GM23338 (cell line): ENCODE results near the gene IER5L. TPM values are rescaled to one million over a fixed set of nuclear protein-coding genes. Genes with fewer than 3 reads are reported as not detected.

ENCODE experiments used
- ATAC-seq: fragments of 200-7000 bp; cut with Tn5 transposase; 3 replicates; pipeline ENCODE4 v1.9.1; 2020
- DNase-seq: peaks from one replicate; pipeline ENCODE4 v3.0.0-alpha.2; 2015; ENCODE audit warnings: low spot score
- H2AFZ ChIP-seq: fragments of 200-600 bp; sonication (generic); 2 replicates; pipeline ENCODE4 v1.8.0; 2016; ENCODE audit warnings: antibody characterized with exemption, mild to moderate bottlenecking, moderate library complexity
- H3F3A ChIP-seq: fragments of 200-600 bp; sonication (generic); replicated peaks from 2 replicates; pipeline ENCODE4 v1.8.0; 2017; ENCODE audit warnings: antibody characterized with exemption, mixed run types, low read depth
- H3K27ac ChIP-seq: fragments of 200-600 bp; sonication (generic); 2 replicates; pipeline ENCODE4 v1.6.1; 2016; ENCODE audit warnings: low read depth
- H3K27me3 ChIP-seq: fragments of 200-600 bp; sonication (generic); 2 replicates; pipeline ENCODE4 v1.8.0; 2016; ENCODE audit warnings: mild to moderate bottlenecking, mixed run types, moderate library complexity; ENCODE audit not compliant: insufficient read depth
- H3K36me3 ChIP-seq: fragments of 200-600 bp; sonication (generic); 2 replicates; pipeline ENCODE4 v1.8.0; 2016; ENCODE audit warnings: mild to moderate bottlenecking; ENCODE audit not compliant: insufficient read depth
- H3K4me1 ChIP-seq: fragments of 200-600 bp; sonication (generic); 2 replicates; pipeline ENCODE4 v1.8.0; 2016; ENCODE audit warnings: mild to moderate bottlenecking, moderate library complexity; ENCODE audit not compliant: insufficient read depth
- H3K4me2 ChIP-seq: fragments of 200-600 bp; sonication (generic); 2 replicates; pipeline ENCODE4 v1.7.1; 2017; ENCODE audit warnings: mixed run types
- H3K4me3 ChIP-seq: fragments of 200-600 bp; sonication (generic); 2 replicates; pipeline ENCODE4 v1.6.1; 2016; ENCODE audit warnings: mixed run types
- H3K79me2 ChIP-seq: fragments of 200-600 bp; sonication (generic); replicated peaks from 2 replicates; pipeline ENCODE4 v1.8.0; 2017; ENCODE audit warnings: mild to moderate bottlenecking; ENCODE audit not compliant: insufficient read depth
- H3K9me2 ChIP-seq: fragments of 200-600 bp; sonication (generic); 2 replicates; pipeline ENCODE4 v1.8.0; 2017; ENCODE audit not compliant: insufficient read depth
- H4K20me1 ChIP-seq: fragments of 200-600 bp; sonication (generic); replicated peaks from 2 replicates; pipeline ENCODE4 v1.8.0; 2017; ENCODE audit warnings: mild to moderate bottlenecking; ENCODE audit not compliant: insufficient read depth
- H3K27ac Mint-ChIP-seq: 2 replicates; pipeline ENCODE4 v1.8.0; 2020; ENCODE audit warnings: inconsistent platforms, mild to moderate bottlenecking, moderate library complexity, mixed read lengths
- H3K27me3 Mint-ChIP-seq: 3 replicates; pipeline ENCODE4 v1.8.0; 2022; ENCODE audit warnings: low read depth, mild to moderate bottlenecking, moderate library complexity, mixed read lengths, inconsistent platforms; ENCODE audit not compliant: insufficient read depth, poor library complexity
- H3K36me3 Mint-ChIP-seq: 3 replicates; pipeline ENCODE4 v1.8.0; 2021; ENCODE audit warnings: low read depth, mild to moderate bottlenecking, inconsistent platforms, moderate library complexity, mixed read lengths
- H3K4me1 Mint-ChIP-seq: 3 replicates; pipeline ENCODE4 v1.8.0; 2020; ENCODE audit warnings: mild to moderate bottlenecking, inconsistent platforms, mixed read lengths
- H3K4me3 Mint-ChIP-seq: 3 replicates; pipeline ENCODE4 v1.8.0; 2021; ENCODE audit warnings: moderate library complexity, mild to moderate bottlenecking, inconsistent platforms, mixed read lengths
- H3K9me3 Mint-ChIP-seq: 3 replicates; pipeline ENCODE4 v1.8.0; 2020; ENCODE audit warnings: moderate library complexity, mild to moderate bottlenecking, inconsistent platforms, mixed read lengths
- CTCF ChIP-seq, 2 experiments: fragments of 200-600 bp in 1 of 2; sonication (generic) in 1 of 2; conservative IDR thresholded peaks; 2 replicates each; pipeline versions ENCODE4 v1.5.1 to v1.6.1; 2016 to 2017; ENCODE audit warnings: antibody characterized with exemption in 2 of 2, low read depth in 2 of 2, mild to moderate bottlenecking in 2 of 2, moderate library complexity in 1 of 2
- ETS1 ChIP-seq: IDR thresholded peaks from 2 replicates; pipeline ENCODE4 v1.6.1; 2016; ENCODE audit warnings: antibody characterized with exemption
- EZH2phosphoT487 ChIP-seq: fragments of 200-600 bp; sonication (generic); IDR thresholded peaks from one replicate; pipeline ENCODE4 v1.8.1; 2018; ENCODE audit warnings: antibody characterized with exemption; ENCODE audit not compliant: unreplicated experiment
- POLR2AphosphoS5 ChIP-seq: IDR thresholded peaks from 2 replicates; pipeline ENCODE4 v1.6.1; 2016; ENCODE audit warnings: antibody characterized with exemption, low read depth
- REST ChIP-seq: IDR thresholded peaks from one replicate; pipeline ENCODE4 v1.6.1; 2018; ENCODE audit warnings: antibody characterized with exemption; ENCODE audit not compliant: unreplicated experiment
- ZNF331 ChIP-seq: fragments of 250-450 bp; sonication (Bioruptor Pico); IDR thresholded peaks from 2 replicates; pipeline ENCODE4 v1.5.0; 2020; ENCODE audit warnings: low read depth, mild to moderate bottlenecking, moderate library complexity
- ZNF462 ChIP-seq: fragments of 250-450 bp; sonication (Bioruptor Pico); IDR thresholded peaks from 2 replicates; pipeline ENCODE4 v1.5.0; 2020; ENCODE audit warnings: mild to moderate bottlenecking, moderate library complexity
- polyA plus RNA-seq: library from polyadenylated mRNA; unstranded; fragments of >200 nt; fragmentation: Nextera tagmentation; extraction: Ambion mirVana; gene quantifications from 2 replicates; pipeline ENCODE4 v1.2.1, GENCODE V29; 2016
- total RNA-seq: library from RNA; depleted of rRNA; stranded (reverse); fragments of >200 nt; shearing (Covaris generic); gene quantifications from 2 replicates; pipeline ENCODE4 v1.2.3, GENCODE V29; 2014

Gene IER5L
- total and polyA plus RNA-seq, 2 experiments from 2014 or later = 0.19 to 0.90 TPM

GRCh38 chr9:129137292-129138143 is 40.5 kb downstream of the IER5L start (continued):
- TF ChIP-seq ZNF462 (CRISPR knock-in tag) (no peak), CTCF (conservative IDR thresholded peaks at IDR 0.05; ENCODE audit: low read depth in 2 of 2) (no peak), ETS1 (no peak)

- Histone ChIP-seq H3K4me2 (no peak overlapping the region), H4K20me1 (no peaks in the 10 kb centered on the region), H3K4me3 (no peak overlapping the region), H3K27me3 (no peaks in the 10 kb centered on the region), H2AFZ (no peak overlapping the region), H3K4me1 (peaks cover 17% of the 10 kb centered on the region), H3F3A (peaks cover 6% of the 10 kb centered on the region; the same call in 1 of the 2 replicates), H3K36me3 (peaks cover 4% of the 10 kb centered on the region; the same call in 1 of the 2 replicates), H3K27ac (0 out of 2 replicates have a peak overlapping the region, but pooled peaks have one; percentile 55), H3K9me2 (no peaks in the 10 kb centered on the region), H3K79me2 (peaks cover 7% of the 10 kb centered on the region)
- no peak for ATAC-seq
- H3K4me1 Mint-ChIP-seq = peaks cover 33% of the 10 kb centered on the region
- H3K4me3 Mint-ChIP-seq = no peak overlapping the region
- H3K27ac Mint-ChIP-seq = no peak overlapping the region
- H3K36me3 Mint-ChIP-seq = peaks cover 37% of the 10 kb centered on the region
- peaks cover 25% of the 10 kb centered on the region for H3K27me3 Mint-ChIP-seq
- no peak for DNase-seq
- no peaks in the 10 kb centered on the region for H3K9me3 Mint-ChIP-seq
- no peak for TF ChIP-seq CTCF (conservative IDR thresholded peaks at IDR 0.05; ENCODE audit: low read depth in 2 of 2)
- TF ChIP-seq REST = no peak
- no peak for TF ChIP-seq ZNF331
- no peak for TF ChIP-seq EZH2phosphoT487
- no peak for TF ChIP-seq POLR2AphosphoS5
Observed at GRCh38 chr9:129136446-129137035, 41.5 kb downstream of the IER5L start.
